A549 (cell line): ENCODE results near the gene PLEKHA5. TPM values are rescaled to one million over a fixed set of nuclear protein-coding genes. Genes with fewer than 3 reads are reported as not detected.

Experiments used
- ATAC-seq, 2 experiments: fragments of 200-7000 bp in 1 of 2; fragments of >200 bp in 1 of 2; cut with Nextera tagmentation in 1 of 2; cut with Tn5 transposase in 1 of 2; 3 replicates each; pipeline versions ENCODE4 v1.8.0 to v1.9.1; 2018 to 2020; ENCODE audit warnings: mild to moderate bottlenecking in 1 of 2, moderate library complexity in 1 of 2
- CTCF ChIA-PET: fragments of 300-600 bp; sonication (Branson Sonifier 250); formaldehyde crosslinking; extraction: SDS; loops from one replicate; lab custom pipeline; 2021; ENCODE audit warnings: antibody characterized with exemption, inconsistent platforms; lab: Yijun Ruan, JAX
- POLR2A ChIA-PET: fragments of 350-600 bp; formaldehyde crosslinking; extraction: SDS; loops from one replicate; lab custom pipeline; 2021; ENCODE audit warnings: antibody characterized with exemption, inconsistent platforms; lab: Yijun Ruan, JAX
- DNase-seq, 2 experiments: peaks; one replicate each; pipeline versions ENCODE4 v3.0.0 to v3.0.0-alpha.2; 2011 to 2016; ENCODE audit warnings: low read depth in 1 of 2, low spot score in 1 of 2
- FAIRE-seq: peaks from 2 replicates; lab custom pipeline; 2011; peaks lifted over from hg19 to GRCh38; lab: Jason Lieb, UNC
- H3K27ac ChIP-seq, 2 experiments: fragments of >200 bp; sonication (Bioruptor Twin); formaldehyde crosslinking; 3 replicates each; pipeline ENCODE4 v1.5.1; 2016 to 2017
- H3K4me1 ChIP-seq: fragments of >200 bp; sonication (Bioruptor Twin); formaldehyde crosslinking; 3 replicates; pipeline ENCODE4 v1.6.1; 2016
- H3K4me2 ChIP-seq: fragments of >200 bp; sonication (Bioruptor Twin); formaldehyde crosslinking; 3 replicates; pipeline ENCODE4 v1.6.1; 2016
- H3K4me3 ChIP-seq: fragments of >200 bp; sonication (Bioruptor Twin); formaldehyde crosslinking; 3 replicates; pipeline ENCODE4 v1.5.1; 2016
- H3K9me3 ChIP-seq: fragments of >200 bp; sonication (Bioruptor Twin); formaldehyde crosslinking; 3 replicates; pipeline ENCODE4 v1.6.1; 2016
- ATOH8 ChIP-seq: fragments of 250-450 bp; sonication (Bioruptor Pico); IDR thresholded peaks from 2 replicates; pipeline ENCODE4 v1.5.0; 2020; ENCODE audit warnings: low read depth, mild to moderate bottlenecking, moderate library complexity
- BHLHE40 ChIP-seq: IDR thresholded peaks from 2 replicates; pipeline ENCODE4 v1.6.1; 2012; ENCODE audit warnings: low read depth, low read length, inconsistent platforms
- CBX8 ChIP-seq: fragments of 200-600 bp; sonication (generic); IDR thresholded peaks from 2 replicates; pipeline ENCODE4 v1.6.1; 2016
- CTCF ChIP-seq: fragments of >200 bp; sonication (Bioruptor Twin); formaldehyde crosslinking; IDR thresholded peaks from 3 replicates; pipeline ENCODE4 v1.5.1; 2016
- EHMT2 ChIP-seq: fragments of 200-600 bp; sonication (generic); IDR thresholded peaks from 2 replicates; pipeline ENCODE4 v1.6.1; 2016; ENCODE audit warnings: antibody characterized with exemption, low read depth, mild to moderate bottlenecking, moderate library complexity
- ELK1 ChIP-seq: fragments of 150-350 bp; IDR thresholded peaks from 2 replicates; pipeline ENCODE4 v1.6.1; 2014; ENCODE audit warnings: low read depth, mild to moderate bottlenecking, low read length
- EP300 ChIP-seq, 2 experiments: fragments of >200 bp; sonication (Bioruptor Twin); formaldehyde crosslinking; IDR thresholded peaks; 2 replicates in 1 of 2; 3 replicates in 1 of 2; pipeline ENCODE4 v1.6.1; 2016 to 2017
- ESRRA ChIP-seq: fragments of 150-350 bp; IDR thresholded peaks from 2 replicates; pipeline ENCODE4 v1.6.1; 2014; ENCODE audit warnings: mild to moderate bottlenecking, low read length, borderline replicate concordance
- HEYL ChIP-seq: fragments of 250-450 bp; sonication (Bioruptor Pico); IDR thresholded peaks from 2 replicates; pipeline ENCODE4 v1.8.0; 2021; ENCODE audit warnings: mild to moderate bottlenecking, moderate library complexity
- HOXA7 ChIP-seq: fragments of 250-450 bp; sonication (Bioruptor Pico); IDR thresholded peaks from 2 replicates; pipeline ENCODE4 v1.5.0; 2020; ENCODE audit warnings: mild to moderate bottlenecking, moderate library complexity
- HOXB13 ChIP-seq: fragments of 250-450 bp; sonication (Bioruptor Pico); IDR thresholded peaks from 2 replicates; pipeline ENCODE4 v1.5.0; 2020; ENCODE audit warnings: low read depth, mild to moderate bottlenecking, moderate library complexity
- JUN ChIP-seq, 2 experiments: fragments of >200 bp; sonication (Bioruptor Twin); formaldehyde crosslinking; IDR thresholded peaks; 2 replicates in 1 of 2; 3 replicates in 1 of 2; pipeline ENCODE4 v1.6.1; 2016 to 2017
- JUNB ChIP-seq: fragments of >200 bp; sonication (Bioruptor Twin); formaldehyde crosslinking; IDR thresholded peaks from 2 replicates; pipeline ENCODE4 v1.6.1; 2016
- KDM5A ChIP-seq: fragments of 200-600 bp; sonication (generic); IDR thresholded peaks from 2 replicates; pipeline ENCODE4 v1.6.1; 2016; ENCODE audit warnings: antibody characterized with exemption, mild to moderate bottlenecking
- NFE2L2 ChIP-seq: fragments of 150-350 bp; conservative IDR thresholded peaks from 2 replicates; pipeline ENCODE4 v1.6.1; 2014; ENCODE audit warnings: low read length
- NPAS2 ChIP-seq: fragments of 250-450 bp; sonication (Bioruptor Pico); IDR thresholded peaks from 2 replicates; pipeline ENCODE4 v1.8.0; 2022; ENCODE audit warnings: mild to moderate bottlenecking, moderate library complexity, borderline replicate concordance
- PHF8 ChIP-seq: fragments of 200-600 bp; sonication (generic); IDR thresholded peaks from 2 replicates; pipeline ENCODE4 v1.6.1; 2016; ENCODE audit warnings: low read depth, mild to moderate bottlenecking, antibody characterized with exemption, moderate library complexity, borderline replicate concordance
- POLR2A ChIP-seq: IDR thresholded peaks from 2 replicates; pipeline ENCODE4 v1.6.1; 2012; ENCODE audit warnings: mild to moderate bottlenecking, low read length
- RCOR1 ChIP-seq: fragments of 150-350 bp; IDR thresholded peaks from 2 replicates; pipeline ENCODE4 v1.6.1; 2014; ENCODE audit warnings: antibody characterized with exemption, low read length, low read depth
- REST ChIP-seq: fragments of 200-600 bp; sonication (generic); IDR thresholded peaks from 2 replicates; pipeline ENCODE4 v1.6.1; 2016; ENCODE audit warnings: antibody characterized with exemption, mild to moderate bottlenecking, moderate library complexity
- RNF2 ChIP-seq: fragments of 200-600 bp; sonication (generic); IDR thresholded peaks from 2 replicates; pipeline ENCODE4 v1.6.1; 2016; ENCODE audit warnings: low read depth, mild to moderate bottlenecking, antibody characterized with exemption, moderate library complexity, borderline replicate concordance
- SMC3 ChIP-seq: fragments of >200 bp; sonication (Bioruptor Twin); formaldehyde crosslinking; IDR thresholded peaks from 3 replicates; pipeline ENCODE4 v1.6.1; 2018; ENCODE audit warnings: inconsistent platforms
- SREBF2 ChIP-seq: fragments of 450-650 bp; IDR thresholded peaks from 2 replicates; pipeline ENCODE4 v1.6.1; 2014; ENCODE audit warnings: mild to moderate bottlenecking, moderate library complexity
- TFCP2L1 ChIP-seq: fragments of 250-450 bp; sonication (Bioruptor Pico); IDR thresholded peaks from 2 replicates; pipeline ENCODE4 v1.5.0; 2021; ENCODE audit warnings: mild to moderate bottlenecking
- ZC3H11A ChIP-seq: fragments of 450-650 bp; IDR thresholded peaks from 2 replicates; pipeline ENCODE4 v1.6.1; 2014; ENCODE audit warnings: antibody characterized with exemption, mild to moderate bottlenecking
- ZSCAN20 ChIP-seq: fragments of 250-450 bp; sonication (Bioruptor Pico); IDR thresholded peaks from 2 replicates; pipeline ENCODE4 v1.8.0; 2022; ENCODE audit warnings: mild to moderate bottlenecking, moderate library complexity
- WGBS: methylation state at CpG from one replicate; pipeline ENCODE4 v1.1.6; 2017; ENCODE audit errors: missing lambda C conversion rate; 5-methylcytosine and 5-hydroxymethylcytosine counted together
- polyA plus RNA-seq, 4 experiments: library from polyadenylated mRNA; depleted of rRNA in 3 of 4; stranded (reverse); fragments of >200 nt; fragmentation: RNase III in 1 of 4; extraction: RNeasy Plus Mini Kit Qiagen cat#74134 plus additional on column Dnase treatment in 1 of 4; gene quantifications; 2 replicates in 3 of 4; 3 replicates in 1 of 4; pipeline ENCODE4 v1.2.3, GENCODE V29; 2011 to 2017

Gene PLEKHA5
- polyA plus RNA-seq, 2 of the 4 experiments (the other 2 are of a cell fraction) = 7.6 to 13.2 TPM

- H3K4me1 ChIP-seq = peaks cover 8% of the 10 kb centered on the region
- no peak overlapping the region for H3K4me2 ChIP-seq
- no peak overlapping the region for H3K27ac ChIP-seq
- ChIA-PET POLR2A (no interaction called here), CTCF (no interaction called here)
- no peak for ATAC-seq
- WGBS = 75% methylated on average over 5 of the region's 5 CpGs
- FAIRE-seq = no peak
- H3K9me3 ChIP-seq = no peaks in the 10 kb centered on the region
- no peak for DNase-seq
- H3K4me3 ChIP-seq = no peak overlapping the region
- TF ChIP-seq ELK1 (no peak), JUNB (no peak), HEYL (no peak), HOXA7 (CRISPR knock-in tag) (no peak), PHF8 (no peak), EP300 (IDR thresholded peaks at IDR 0.05) (no peak), NFE2L2 (no peak), SMC3 (no peak), BHLHE40 (no peak)
Measured at GRCh38 chr12:19239102-19239501, 109.6 kb downstream of the PLEKHA5 start.

GRCh38 chr12:19239616-19240234 lies 110.2 kb downstream of the PLEKHA5 start:
- 46% methylated on average over 6 of the region's 6 CpGs for WGBS
- FAIRE-seq (peak; percentile 73), DNase-seq (no peak), ATAC-seq (no peak)
- POLR2A ChIA-PET = no interaction called here
- Histone ChIP-seq H3K4me3 (no peak overlapping the region), H3K4me1 (peaks cover 8% of the 10 kb centered on the region), H3K9me3 (no peaks in the 10 kb centered on the region), H3K4me2 (no peak overlapping the region), H3K27ac (no peak overlapping the region)
- CTCF ChIA-PET = no interaction called here
- TF ChIP-seq CTCF = no peak
- no peak for TF ChIP-seq TFCP2L1 (CRISPR knock-in tag)
- TF ChIP-seq POLR2A = no peak
- no peak for TF ChIP-seq RCOR1
- TF ChIP-seq REST = no peak
- no peak for TF ChIP-seq RNF2
- no peak for TF ChIP-seq EHMT2
- TF ChIP-seq JUN (IDR thresholded peaks at IDR 0.05) = no peak
- no peak for TF ChIP-seq ESRRA
- TF ChIP-seq ELK1 = no peak
- no peak for TF ChIP-seq CBX8
- TF ChIP-seq JUNB = no peak
- TF ChIP-seq ZC3H11A = no peak
- no peak for TF ChIP-seq NPAS2 (CRISPR knock-in tag)
- TF ChIP-seq ATOH8 (CRISPR knock-in tag) = no peak
- no peak for TF ChIP-seq KDM5A
- TF ChIP-seq ZSCAN20 (CRISPR knock-in tag) = no peak
- no peak for TF ChIP-seq HOXB13 (CRISPR knock-in tag)
- no peak for TF ChIP-seq SREBF2
